Mesodermal cell (in vitro differentiated cells): ENCODE measurements around the gene HIBADH.
"Not testable (repeated sequence)": the region's sequence is repeated elsewhere in the genome, so short reads cannot be mapped to it uniquely, and the experiment has no call there.

Experiments used
- H3K27ac ChIP-seq: 2 replicates; pipeline ENCODE4 v1.7.0; 2013; ENCODE audit warnings: mild to moderate bottlenecking, low read depth, low read length, moderate library complexity; ENCODE audit not compliant: severe bottlenecking
- H3K36me3 ChIP-seq: 2 replicates; pipeline ENCODE4 v1.7.1; 2013; ENCODE audit warnings: mild to moderate bottlenecking, low read length, moderate library complexity; ENCODE audit not compliant: control insufficient read depth, insufficient read depth
- H3K4me1 ChIP-seq: one replicate; pipeline ENCODE4 v1.7.1; 2013; ENCODE audit warnings: mild to moderate bottlenecking, low read length; ENCODE audit not compliant: insufficient read depth, control insufficient read depth, poor library complexity, severe bottlenecking
- H3K4me3 ChIP-seq: 2 replicates; pipeline ENCODE4 v1.7.0; 2013; ENCODE audit warnings: low read length, control low read depth, mild to moderate bottlenecking; ENCODE audit not compliant: insufficient read depth, poor library complexity, severe bottlenecking; ENCODE audit errors: extremely low read depth
- H3K9me3 ChIP-seq: 2 replicates; pipeline ENCODE4 v1.7.1; 2013; ENCODE audit warnings: mild to moderate bottlenecking, low read length, moderate library complexity; ENCODE audit not compliant: control insufficient read depth
- WGBS, 2 experiments: methylation state at CpG; one replicate each; pipeline ENCODE4 v1.1.5; 2013; ENCODE audit warnings: missing lambda C conversion rate in 2 of 2; ENCODE audit not compliant: insufficient coverage in 2 of 2; 5-methylcytosine and 5-hydroxymethylcytosine counted together

HIBADH gene

DNA sequence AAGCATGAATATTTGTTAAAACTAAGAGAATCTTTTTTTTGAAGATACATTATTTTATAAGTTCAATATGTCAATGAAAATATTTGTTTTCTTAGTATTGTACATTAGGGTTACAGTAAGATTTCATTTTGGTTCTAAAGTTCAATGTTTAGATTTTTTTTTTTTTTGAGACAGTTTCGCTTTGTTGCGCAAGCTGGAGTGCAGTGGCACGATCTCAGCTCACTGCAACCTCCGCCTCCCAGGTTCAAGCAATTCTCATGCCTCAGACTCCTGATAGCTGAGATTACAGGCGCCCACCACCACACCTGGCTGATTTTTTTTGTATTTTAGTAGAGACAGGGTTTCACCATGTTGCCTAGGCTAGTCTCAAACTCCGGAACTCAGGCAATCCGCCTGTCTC, 84.5 kb downstream of the HIBADH start:
- not testable (repeated sequence) for H3K4me1 ChIP-seq, H3K4me3 ChIP-seq, H3K36me3 ChIP-seq, H3K9me3 ChIP-seq, H3K27ac ChIP-seq
- WGBS, 2 experiments = 96 to 97% methylated on average over 6 to 7 of the region's 7 CpGs

DNA sequence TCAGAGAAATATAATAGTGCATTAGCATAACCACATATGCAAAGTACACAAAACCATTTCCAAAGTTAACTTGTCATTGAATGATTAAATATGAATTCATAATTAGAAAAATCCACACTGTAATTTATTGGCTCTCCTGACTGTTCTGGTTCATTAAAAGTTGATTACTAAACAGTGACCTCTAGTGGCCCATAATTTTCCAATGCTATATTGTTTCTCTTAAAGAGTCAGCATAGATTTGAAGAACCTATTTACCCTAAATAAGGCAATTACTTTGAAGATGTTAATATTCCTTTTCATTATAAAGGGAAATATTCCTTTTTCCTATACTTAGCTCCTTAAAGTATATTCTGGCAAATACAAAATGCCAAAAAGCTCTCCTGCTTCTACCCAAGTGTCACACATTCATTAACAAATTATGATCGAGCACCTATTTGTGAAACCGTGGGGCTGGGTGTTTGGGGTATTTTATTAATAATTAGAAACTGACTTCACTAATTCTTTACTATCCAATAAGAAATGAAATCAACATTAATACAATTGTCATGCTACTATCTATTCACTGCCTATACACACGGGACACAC, 86.2 kb downstream of the HIBADH start:
- Histone ChIP-seq H3K36me3 (no peaks in the 10 kb centered on the region), H3K9me3 (no peaks in the 10 kb centered on the region), H3K4me3 (no peak overlapping the region), H3K27ac (no peak overlapping the region), H3K4me1 (no peaks in the 10 kb centered on the region)
- 100% methylated on average over 1 of the region's 3 CpGs; no CpG with 5 or more reads in 1 of the 2 experiments for WGBS, 2 experiments

DNA sequence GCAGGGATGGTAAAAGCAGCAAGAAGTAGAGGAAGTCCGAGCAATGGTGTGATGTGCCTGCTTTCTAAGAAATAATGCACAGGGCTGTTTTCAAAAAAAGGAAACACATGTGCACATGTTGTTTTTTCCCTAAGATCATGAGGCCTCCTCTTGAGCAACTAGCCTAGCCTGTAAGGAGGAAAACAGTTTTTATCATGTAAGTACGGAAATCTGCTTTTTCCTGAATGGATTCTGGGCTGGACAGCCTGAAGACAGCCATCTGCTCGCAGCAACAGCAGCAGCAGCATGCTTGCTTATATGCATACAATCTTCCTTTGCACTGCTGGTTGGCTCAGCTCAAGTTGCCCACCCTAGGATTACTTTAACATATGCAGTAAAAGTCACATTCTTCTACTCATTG, 87.1 kb downstream of the HIBADH start:
- Histone ChIP-seq H3K4me3 (no peak overlapping the region), H3K4me1 (no peaks in the 10 kb centered on the region), H3K27ac (no peak overlapping the region), H3K9me3 (no peaks in the 10 kb centered on the region), H3K36me3 (no peaks in the 10 kb centered on the region)
- WGBS, 2 experiments = 75 to 79% methylated on average over 3 of the region's 3 CpGs

DNA sequence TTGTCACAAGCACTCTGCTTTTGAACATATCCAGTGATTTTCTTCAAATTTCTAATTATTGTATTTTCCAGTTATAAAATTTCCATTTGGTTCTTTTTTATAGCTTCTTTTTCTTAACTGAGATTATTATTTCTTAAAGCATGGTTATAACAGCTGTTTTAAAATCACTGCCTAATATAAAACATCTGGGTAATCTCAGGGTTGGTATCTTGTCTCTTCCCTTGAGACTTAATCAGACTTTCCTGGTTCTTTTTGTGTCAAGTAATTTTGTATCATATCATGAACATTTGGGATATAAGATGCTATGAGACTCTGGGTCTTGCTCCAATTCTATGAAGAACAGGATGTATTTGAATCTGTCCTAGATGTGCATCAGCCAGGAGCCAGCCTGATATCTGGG, 93.6 kb downstream of the HIBADH start:
- H3K36me3 ChIP-seq = no peaks in the 10 kb centered on the region
- H3K4me3 ChIP-seq = no peak overlapping the region
- H3K27ac ChIP-seq = no peak overlapping the region
- H3K9me3 ChIP-seq = no peaks in the 10 kb centered on the region
- no peaks in the 10 kb centered on the region for H3K4me1 ChIP-seq

DNA sequence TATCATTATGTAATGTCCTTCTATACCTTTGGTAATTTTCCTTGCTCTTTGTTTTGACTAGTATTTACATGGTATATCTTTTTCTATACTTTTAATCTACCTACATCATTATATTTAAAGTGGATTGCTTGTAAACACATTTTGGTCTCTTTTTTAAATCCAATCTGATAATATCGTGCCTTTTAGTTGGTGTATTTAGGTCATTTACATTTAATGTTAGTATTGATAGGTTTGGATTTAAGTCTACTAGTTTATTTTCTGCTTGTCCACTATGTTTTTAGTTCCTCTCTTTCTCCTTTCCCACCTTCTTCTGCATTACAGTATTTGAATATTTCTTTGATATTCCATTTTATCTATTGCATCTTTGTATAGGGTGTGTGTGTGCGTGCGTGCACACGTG, 95.4 kb downstream of the HIBADH start:
- no CpG with 5 or more reads among the region's 4 CpGs for WGBS, 2 experiments

DNA sequence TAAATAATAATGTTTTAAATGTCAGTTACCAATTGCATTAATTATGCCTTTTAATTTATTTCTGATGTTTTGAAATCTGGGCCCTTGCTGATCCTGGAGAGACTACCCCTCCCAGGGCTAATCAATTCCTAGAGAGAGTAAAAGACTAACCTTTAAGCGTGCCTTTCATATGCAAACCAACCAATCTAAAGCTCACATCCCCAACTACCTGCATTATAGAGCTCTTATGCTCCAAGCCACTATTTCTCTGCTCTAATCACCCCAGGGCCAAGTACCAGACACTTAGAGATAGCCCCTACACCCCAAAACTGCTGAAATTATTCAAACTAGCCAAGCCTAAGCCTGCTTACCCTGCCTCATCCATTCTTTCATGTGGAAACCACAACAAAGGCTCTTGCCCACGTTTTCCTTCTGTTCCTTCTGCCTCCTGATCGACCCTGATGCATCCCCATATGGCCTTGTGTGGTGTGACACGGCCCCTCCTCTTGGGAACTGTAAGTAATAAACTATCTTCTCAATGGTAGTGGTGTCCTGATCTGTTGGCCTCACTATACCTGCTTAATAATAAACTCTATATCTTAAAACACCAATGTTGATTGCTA, 97.7 kb downstream of the HIBADH start:
- H3K36me3 ChIP-seq = no peaks in the 10 kb centered on the region
- H3K27ac ChIP-seq = no peak overlapping the region
- WGBS, 2 experiments = 44 to 51% methylated on average over 3 of the region's 4 CpGs
- no peaks in the 10 kb centered on the region for H3K4me1 ChIP-seq
- no peak overlapping the region for H3K4me3 ChIP-seq
- peaks cover 8% of the 10 kb centered on the region for H3K9me3 ChIP-seq

More for the DNA sequence above, 95.4 kb downstream of the HIBADH start:
- Histone ChIP-seq H3K9me3 (peaks cover 8% of the 10 kb centered on the region), H3K4me1 (no peaks in the 10 kb centered on the region), H3K4me3 (no peak overlapping the region), H3K27ac (no peak overlapping the region), H3K36me3 (no peaks in the 10 kb centered on the region)

DNA sequence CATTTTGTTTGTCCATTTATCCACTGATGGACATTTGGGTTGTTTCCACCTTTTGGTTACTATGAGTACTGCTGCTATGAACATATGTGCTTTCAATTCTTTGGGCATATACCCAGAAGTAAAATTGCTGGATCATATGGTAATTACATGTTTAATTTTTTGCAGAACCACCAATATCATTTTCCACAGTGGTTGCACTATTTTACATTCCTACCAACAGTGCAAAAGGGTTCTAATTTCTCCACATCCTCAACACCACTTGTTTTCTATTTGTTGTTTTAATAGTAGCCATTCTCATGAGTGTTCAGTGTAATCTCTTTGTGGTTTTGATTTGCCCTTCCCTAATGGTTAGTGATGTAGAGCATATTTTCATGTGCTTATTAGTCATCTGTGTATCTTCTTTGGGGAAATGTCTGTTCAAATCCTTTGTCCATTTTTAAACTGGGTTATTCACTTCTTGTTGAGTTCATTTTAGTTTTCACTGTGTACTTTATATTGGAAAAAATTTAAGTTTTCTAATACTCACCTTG, 101.9 kb downstream of the HIBADH start:
- peaks cover 8% of the 10 kb centered on the region for H3K9me3 ChIP-seq
- H3K27ac ChIP-seq = no peak overlapping the region
- no peaks in the 10 kb centered on the region for H3K4me1 ChIP-seq

DNA sequence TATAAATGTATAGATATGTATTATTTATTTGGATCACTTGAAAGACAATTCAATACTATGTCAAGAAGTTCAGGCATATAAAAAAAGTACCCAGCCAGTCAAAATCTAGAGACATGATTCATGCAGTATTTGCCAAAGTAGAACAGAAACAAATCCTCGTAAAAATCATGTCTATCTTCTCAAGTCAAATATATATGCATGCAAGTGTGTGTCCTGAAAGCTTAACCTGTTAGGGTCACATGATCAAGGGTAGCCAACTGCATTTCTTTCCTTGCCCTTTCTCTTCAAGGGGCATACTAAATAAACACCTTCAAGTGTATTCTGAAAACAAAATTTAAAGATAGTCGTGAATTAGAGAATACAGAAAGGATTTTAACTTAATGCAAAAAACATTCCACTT, 107.0 kb downstream of the HIBADH start:
- Histone ChIP-seq H3K4me1 (no peaks in the 10 kb centered on the region), H3K36me3 (no peaks in the 10 kb centered on the region), H3K27ac (no peak overlapping the region), H3K4me3 (no peak overlapping the region), H3K9me3 (no peaks in the 10 kb centered on the region)
- 83% methylated on average over 1 of the region's 2 CpGs; no CpG with 5 or more reads in 1 of the 2 experiments for WGBS, 2 experiments

More for the DNA sequence above, 101.9 kb downstream of the HIBADH start:
- Histone ChIP-seq H3K4me3 (no peak overlapping the region), H3K36me3 (no peaks in the 10 kb centered on the region)

DNA sequence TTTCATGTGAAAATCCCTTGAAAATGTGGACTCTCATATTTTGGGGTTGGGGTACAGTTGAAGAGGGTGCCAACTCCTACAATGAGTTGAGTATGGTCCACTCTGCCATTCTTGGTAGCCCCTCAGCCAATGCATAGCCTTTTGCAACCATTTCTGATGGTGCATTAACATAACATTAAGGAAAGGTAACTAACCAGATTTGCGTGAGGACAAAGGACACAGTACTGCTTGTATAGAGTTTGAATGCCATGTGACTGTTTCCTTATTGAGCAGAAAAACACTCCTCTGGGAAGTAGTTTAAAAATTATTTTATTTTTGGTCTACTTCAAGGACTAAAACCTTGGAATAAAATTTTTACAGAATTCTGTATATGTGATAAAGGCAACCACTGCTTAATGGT, 107.9 kb downstream of the HIBADH start:
- Histone ChIP-seq H3K4me3 (no peak overlapping the region), H3K27ac (no peak overlapping the region), H3K4me1 (no peaks in the 10 kb centered on the region), H3K36me3 (no peaks in the 10 kb centered on the region), H3K9me3 (no peaks in the 10 kb centered on the region)
- WGBS, 2 experiments = no CpG with 5 or more reads among the region's 1 CpG

DNA sequence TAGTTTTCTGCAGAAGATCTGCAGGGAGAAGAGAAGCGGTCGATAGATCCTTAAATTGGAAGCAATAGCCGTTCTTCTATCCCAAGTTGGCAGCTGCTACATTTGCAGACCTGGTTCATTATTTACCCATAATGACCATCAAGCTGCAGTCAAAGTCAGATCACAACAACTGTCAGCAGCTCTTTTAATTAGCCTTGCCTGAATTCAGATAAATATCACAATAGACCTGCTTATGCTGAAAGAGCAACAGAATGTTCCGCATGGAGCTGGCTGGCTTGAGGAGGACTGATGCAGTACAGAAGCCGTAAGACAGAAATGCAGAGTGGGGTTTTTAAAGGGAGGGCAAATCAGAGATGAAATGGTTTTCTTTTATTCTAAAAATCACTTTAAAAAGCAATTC, 109.4 kb downstream of the HIBADH start:
- H3K36me3 ChIP-seq = no peaks in the 10 kb centered on the region
- H3K9me3 ChIP-seq = no peaks in the 10 kb centered on the region
- H3K4me1 ChIP-seq = no peaks in the 10 kb centered on the region
- H3K27ac ChIP-seq = no peak overlapping the region
- WGBS, 2 experiments = 84 to 96% methylated on average over 2 to 4 of the region's 5 CpGs
- H3K4me3 ChIP-seq = no peak overlapping the region

DNA sequence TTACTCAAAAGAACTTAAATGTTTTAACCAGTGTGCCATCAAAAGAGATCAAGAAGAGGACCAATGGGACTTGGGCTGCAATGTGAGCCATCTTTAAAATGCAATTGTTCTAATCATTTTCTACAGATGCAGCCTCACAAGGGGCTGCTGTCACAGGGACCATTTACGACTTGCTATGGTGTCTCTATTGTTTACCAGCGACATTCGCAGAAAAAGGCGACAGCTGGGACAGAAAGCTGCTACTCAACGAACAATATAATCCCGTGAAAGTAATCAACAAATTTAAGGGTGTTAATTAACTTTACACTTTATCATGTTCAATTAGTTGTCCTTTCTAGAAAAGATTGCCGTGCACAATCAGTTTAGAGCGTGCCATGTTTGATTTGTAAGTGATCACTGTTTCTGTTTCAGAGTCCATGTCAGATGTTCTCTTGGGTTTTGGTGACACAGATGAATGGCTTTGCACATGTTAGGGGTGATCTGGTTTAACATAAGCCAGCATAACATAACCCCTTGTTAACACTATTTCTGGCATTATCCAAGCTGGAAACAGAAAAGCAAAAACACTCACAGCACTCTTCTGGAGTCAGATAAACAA, 110.8 kb downstream of the HIBADH start:
- H3K36me3 ChIP-seq = no peaks in the 10 kb centered on the region
- no peaks in the 10 kb centered on the region for H3K4me1 ChIP-seq
- 80 to 88% methylated on average over 1 to 3 of the region's 8 CpGs for WGBS, 2 experiments
- peak overlapping the region; percentile 30 for H3K27ac ChIP-seq
- no peaks in the 10 kb centered on the region for H3K9me3 ChIP-seq
- no peak overlapping the region for H3K4me3 ChIP-seq
